Measurements from ENCODE around the gene ATP9B.

The ATP9B gene

GRCh38 chr18:79345981-79346380, 276.8 kb downstream of the ATP9B start:
- H3K4me3 ChIP-seq (ENCODE audit: low read length): no peak overlapping the region
- no peak for DNase-seq (ENCODE audit: low read depth)
- no peak for TF ChIP-seq CTCF (IDR thresholded peaks at IDR 0.05; ENCODE audit: insufficient read depth, low read depth, low read length, missing control alignments)

GRCh38 chr18:79348066-79348465, 278.9 kb downstream of the ATP9B start:
- no peak overlapping the region for H3K4me3 ChIP-seq (ENCODE audit: low read length)
- no peak for DNase-seq (ENCODE audit: low read depth)
- TF ChIP-seq CTCF (IDR thresholded peaks at IDR 0.05; ENCODE audit: insufficient read depth, low read depth, low read length, missing control alignments): no peak

- DNase-seq (ENCODE audit: low read depth): no peak
- TF ChIP-seq CTCF (IDR thresholded peaks at IDR 0.05; ENCODE audit: insufficient read depth, low read depth, low read length, missing control alignments): no peak
- H3K4me3 ChIP-seq (ENCODE audit: low read length): no peak overlapping the region
Measured at GRCh38 chr18:79352432-79352831, 283.2 kb downstream of the ATP9B start.

- DNase-seq (ENCODE audit: low read depth): no peak
- no peak overlapping the region for H3K4me3 ChIP-seq (ENCODE audit: low read length)
- TF ChIP-seq CTCF (IDR thresholded peaks at IDR 0.05; ENCODE audit: insufficient read depth, low read depth, low read length, missing control alignments): peak; percentile 26
Measured at GRCh38 chr18:79353267-79353666, 284.1 kb downstream of the ATP9B start.

- H3K4me3 ChIP-seq (ENCODE audit: low read length): no peak overlapping the region
- no peak for DNase-seq (ENCODE audit: low read depth)
- TF ChIP-seq CTCF (IDR thresholded peaks at IDR 0.05; ENCODE audit: insufficient read depth, low read depth, low read length, missing control alignments): no peak
Measured at GRCh38 chr18:79354350-79354749, 285.2 kb downstream of the ATP9B start.

- no peak for DNase-seq (ENCODE audit: low read depth)
- no peak overlapping the region for H3K4me3 ChIP-seq (ENCODE audit: low read length)
- no peak for TF ChIP-seq CTCF (IDR thresholded peaks at IDR 0.05; ENCODE audit: insufficient read depth, low read depth, low read length, missing control alignments)
Measured at GRCh38 chr18:79355433-79356335, 286.5 kb downstream of the ATP9B start.

- H3K4me3 ChIP-seq (ENCODE audit: low read length): no peak overlapping the region
- TF ChIP-seq CTCF (IDR thresholded peaks at IDR 0.05; ENCODE audit: insufficient read depth, low read depth, low read length, missing control alignments): no peak
- no peak for DNase-seq (ENCODE audit: low read depth)
Measured at GRCh38 chr18:79356435-79356834, 287.2 kb downstream of the ATP9B start.

All from epithelial cell of esophagus (primary cell).